Neuronal stem cell (in vitro differentiated cells): ENCODE results near the gene C4orf33.

Experiments used
- DNase-seq: peaks from one replicate; pipeline ENCODE4 v3.0.0-alpha.2; 2013; ENCODE audit warnings: low spot score
- H2AFZ ChIP-seq: one replicate; pipeline ENCODE4 v1.6.1; 2013; ENCODE audit warnings: mild to moderate bottlenecking, low read length, inconsistent platforms
- H2AK5ac ChIP-seq: 2 replicates; pipeline ENCODE4 v1.6.1; 2013; ENCODE audit warnings: low read depth, mild to moderate bottlenecking, inconsistent platforms, low read length, moderate library complexity, mixed read lengths
- H2BK120ac ChIP-seq: 2 replicates; pipeline ENCODE4 v1.6.1; 2013; ENCODE audit warnings: low read depth, mild to moderate bottlenecking, inconsistent platforms, low read length, moderate library complexity, mixed read lengths
- H2BK12ac ChIP-seq: one replicate; pipeline ENCODE4 v1.6.1; 2013; ENCODE audit warnings: low read length, inconsistent platforms
- H2BK15ac ChIP-seq: 2 replicates; pipeline ENCODE4 v1.6.1; 2013; ENCODE audit warnings: mild to moderate bottlenecking, low read length, inconsistent platforms, mixed read lengths
- H2BK5ac ChIP-seq: one replicate; pipeline ENCODE4 v1.6.1; 2013; ENCODE audit warnings: inconsistent platforms, mild to moderate bottlenecking, low read length, moderate library complexity
- H3K14ac ChIP-seq: one replicate; pipeline ENCODE4 v1.6.1; 2013; ENCODE audit warnings: low read length, inconsistent platforms
- H3K18ac ChIP-seq: 2 replicates; pipeline ENCODE4 v1.6.1; 2013; ENCODE audit warnings: low read length, inconsistent platforms
- H3K23ac ChIP-seq: 2 replicates; pipeline ENCODE4 v1.6.1; 2013; ENCODE audit warnings: low read depth, mild to moderate bottlenecking, mixed read lengths, low read length, inconsistent platforms; ENCODE audit not compliant: poor library complexity
- H3K27ac ChIP-seq: replicated peaks from 3 replicates; pipeline ENCODE4 v1.5.1; 2013; ENCODE audit warnings: low read length, inconsistent platforms
- H3K27me3 ChIP-seq, 3 experiments: 2 replicates each; pipeline ENCODE4 v1.6.1; 2013; ENCODE audit warnings: low read length in 3 of 3, mild to moderate bottlenecking in 2 of 3, inconsistent platforms in 1 of 3, low read depth in 1 of 3, mixed read lengths in 1 of 3, moderate library complexity in 1 of 3; ENCODE audit not compliant: control insufficient read depth in 3 of 3, insufficient read depth in 3 of 3
- H3K36me3 ChIP-seq, 2 donors: replicated peaks in 1 of 2; 2 replicates each; pipeline ENCODE4 v1.6.1; 2013; ENCODE audit warnings: low read length in 2 of 2; ENCODE audit not compliant: control insufficient read depth in 2 of 2, insufficient read depth in 2 of 2
- H3K4ac ChIP-seq: 2 replicates; pipeline ENCODE4 v1.6.1; 2013; ENCODE audit warnings: inconsistent platforms, mild to moderate bottlenecking, low read length, moderate library complexity
- H3K4me1 ChIP-seq, 2 donors: 1 replicate in 1 of 2; 2 replicates in 1 of 2; pipeline ENCODE4 v1.6.1; 2013; ENCODE audit warnings: low read length in 2 of 2, low read depth in 1 of 2; ENCODE audit not compliant: control insufficient read depth in 2 of 2, insufficient read depth in 1 of 2
- H3K4me2 ChIP-seq: one replicate; pipeline ENCODE4 v1.6.1; 2013; ENCODE audit warnings: mild to moderate bottlenecking, low read length, inconsistent platforms; ENCODE audit not compliant: insufficient read depth, poor library complexity, severe bottlenecking
- H3K4me3 ChIP-seq, 2 donors: 2 replicates each; pipeline ENCODE4 v1.5.1; 2013; ENCODE audit warnings: low read length in 2 of 2, mild to moderate bottlenecking in 2 of 2, inconsistent platforms in 1 of 2, moderate library complexity in 1 of 2
- H3K79me1 ChIP-seq: one replicate; pipeline ENCODE4 v1.6.1; 2013; ENCODE audit warnings: low read depth, mild to moderate bottlenecking, inconsistent platforms, low read length, moderate library complexity
- H3K9ac ChIP-seq: one replicate; pipeline ENCODE4 v1.6.1; 2013; ENCODE audit warnings: mild to moderate bottlenecking, low read depth, low read length, inconsistent platforms; ENCODE audit not compliant: poor library complexity
- H3K9me3 ChIP-seq, 2 donors: replicated peaks in 1 of 2; 2 replicates each; pipeline versions ENCODE3 to v1.6.1; 2013; ENCODE audit warnings: low read length in 2 of 2, mild to moderate bottlenecking in 2 of 2, inconsistent platforms in 1 of 2, low read depth in 1 of 2, mixed read lengths in 1 of 2, moderate library complexity in 1 of 2; ENCODE audit not compliant: control insufficient read depth in 2 of 2, insufficient read depth in 1 of 2
- H4K8ac ChIP-seq: one replicate; pipeline ENCODE4 v1.6.1; 2013; ENCODE audit warnings: low read depth, mild to moderate bottlenecking, inconsistent platforms, low read length, moderate library complexity
- H4K91ac ChIP-seq: one replicate; pipeline ENCODE4 v1.6.1; 2013; ENCODE audit warnings: low read length, low read depth, mild to moderate bottlenecking, inconsistent platforms; ENCODE audit not compliant: poor library complexity
- WGBS, 2 donors: extraction: QIAGEN DNeasy Blood & Tissue Kit; methylation state at CpG; one replicate each; pipeline ENCODE4 v1.1.7; 2013; ENCODE audit warnings: missing lambda C conversion rate in 2 of 2, mixed read lengths in 1 of 2; ENCODE audit not compliant: insufficient read length in 2 of 2, insufficient replicate concordance in 1 of 2; ENCODE audit errors: extremely low coverage in 2 of 2; 5-methylcytosine and 5-hydroxymethylcytosine counted together

Gene C4orf33

DNA sequence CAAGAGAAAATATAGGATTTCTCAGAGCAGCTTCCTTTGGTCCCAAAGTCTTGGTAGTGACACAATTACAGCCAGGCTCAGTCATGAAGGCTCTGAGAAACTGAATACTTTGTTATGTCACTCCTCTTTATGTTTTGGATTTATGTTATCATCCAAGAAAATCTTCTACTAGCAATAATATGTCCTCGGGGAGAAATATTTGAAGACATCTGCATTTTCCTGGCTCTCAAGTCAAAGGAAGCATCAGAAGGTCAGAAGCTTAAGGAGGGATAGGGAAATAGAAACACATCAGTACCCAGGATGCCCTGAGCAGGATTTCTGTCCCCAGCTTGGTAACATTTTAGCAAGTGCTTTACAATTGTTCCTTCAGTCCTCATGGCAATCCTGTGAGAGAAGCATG is 54.0 kb downstream of the C4orf33 start:
- peak overlapping the region; percentile 15 for H2AFZ ChIP-seq
- no peak overlapping the region for H3K4ac ChIP-seq
- no peak overlapping the region for H3K23ac ChIP-seq
- no peak overlapping the region for H2BK5ac ChIP-seq
- H2AK5ac ChIP-seq: no peak overlapping the region
- H2BK15ac ChIP-seq: no peak overlapping the region
- peaks cover 0 to 1% of the 10 kb centered on the region in 2 donors for H3K4me1 ChIP-seq
- no peak overlapping the region for H3K9ac ChIP-seq
- DNase-seq: no peak
- no peak overlapping the region for H4K8ac ChIP-seq
- H3K4me3 ChIP-seq: no peak overlapping the region
- no peak overlapping the region for H4K91ac ChIP-seq
- no peak overlapping the region for H3K18ac ChIP-seq
- H3K79me1 ChIP-seq: no peaks in the 10 kb centered on the region
- H3K9me3 ChIP-seq: no peaks in the 10 kb centered on the region
- H3K4me2 ChIP-seq: no peak overlapping the region
- no peaks in the 10 kb centered on the region for H3K36me3 ChIP-seq
- no peak overlapping the region for H2BK12ac ChIP-seq
- no peak overlapping the region for H2BK120ac ChIP-seq
- no peaks in the 10 kb centered on the region for H3K27me3 ChIP-seq
- WGBS, 2 donors: no CpG with 5 or more reads among the region's 1 CpG
- H3K27ac ChIP-seq: no peak overlapping the region
- H3K14ac ChIP-seq: no peak overlapping the region

- Histone ChIP-seq H3K9me3 (no peaks in the 10 kb centered on the region), H3K36me3 (no peaks in the 10 kb centered on the region), H3K23ac (no peak overlapping the region), H3K27me3 (no peaks in the 10 kb centered on the region), H3K14ac (no peak overlapping the region), H2BK15ac (no peak overlapping the region), H2AFZ (no peak overlapping the region), H2AK5ac (no peak overlapping the region), H4K8ac (no peak overlapping the region), H2BK12ac (no peak overlapping the region), H2BK120ac (no peak overlapping the region), H3K79me1 (no peaks in the 10 kb centered on the region), H4K91ac (no peak overlapping the region), H3K4ac (no peak overlapping the region), H3K4me2 (no peak overlapping the region), H3K4me3 (no peak overlapping the region), H3K4me1 (peaks cover 0 to 1% of the 10 kb centered on the region in 2 donors), H3K27ac (no peak overlapping the region), H3K9ac (no peak overlapping the region), H2BK5ac (no peak overlapping the region), H3K18ac (no peak overlapping the region)
- no CpG with 5 or more reads among the region's 2 CpGs for WGBS, 2 donors
- DNase-seq: no peak
These were observed 56.4 kb downstream of the C4orf33 start for GRCh38 chr4:129152350-129152749.

DNA sequence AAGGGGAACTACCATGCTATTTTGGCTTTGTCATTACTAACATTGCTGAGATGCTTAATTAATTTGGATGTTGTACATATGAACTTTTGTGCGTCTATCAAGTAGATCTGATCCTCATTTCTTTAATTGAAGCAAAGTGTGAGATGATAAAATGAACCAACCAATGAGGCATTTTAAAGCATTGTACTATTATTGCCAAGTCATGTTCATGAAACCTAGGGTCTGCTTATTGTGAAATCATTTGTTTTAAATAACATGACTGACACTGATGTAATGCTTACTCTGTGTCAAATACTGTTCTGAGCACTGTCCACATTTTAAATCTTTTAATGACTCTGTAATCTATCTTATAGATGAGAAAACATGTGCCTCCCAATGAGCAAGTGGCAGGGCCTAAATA is 57.7 kb downstream of the C4orf33 start:
- WGBS, 2 donors: no CpG with 5 or more reads among the region's 1 CpG
- Histone ChIP-seq H3K27me3 (no peaks in the 10 kb centered on the region), H4K8ac (no peak overlapping the region)

DNA sequence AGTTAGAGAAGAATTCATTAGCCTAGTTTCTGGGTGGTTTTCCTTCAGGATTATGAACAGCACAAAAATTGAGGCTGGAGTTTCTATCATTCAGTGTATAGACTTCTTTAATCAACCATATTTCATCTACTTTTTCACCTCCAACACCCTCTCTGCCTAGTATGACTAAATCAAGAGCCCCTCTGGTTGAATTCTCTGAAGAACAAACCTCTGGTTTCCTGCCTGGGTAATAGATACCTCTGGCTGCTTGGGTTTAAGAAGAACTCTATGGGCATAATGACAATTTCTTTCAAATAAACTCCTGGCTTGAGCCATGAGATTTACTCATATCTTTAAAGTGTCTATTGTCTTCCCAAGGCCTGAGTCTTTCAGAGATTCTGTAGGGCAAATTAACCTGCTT is 66.5 kb downstream of the C4orf33 start:
- no peak overlapping the region for H3K23ac ChIP-seq
- no peaks in the 10 kb centered on the region for H3K9me3 ChIP-seq
- no peaks in the 10 kb centered on the region for H3K79me1 ChIP-seq
- no peak overlapping the region for H3K4me3 ChIP-seq
- no peak overlapping the region for H3K4me2 ChIP-seq
- H3K36me3 ChIP-seq: no peaks in the 10 kb centered on the region
- no peaks in the 10 kb centered on the region for H3K27me3 ChIP-seq
- H2BK15ac ChIP-seq: no peak overlapping the region
- H3K9ac ChIP-seq: no peak overlapping the region
- H3K27ac ChIP-seq: no peak overlapping the region
- DNase-seq: no peak
- no peak overlapping the region for H3K18ac ChIP-seq
- no peak overlapping the region for H3K4ac ChIP-seq
- no peaks in the 10 kb centered on the region for H3K4me1 ChIP-seq
- no peak overlapping the region for H2AK5ac ChIP-seq
- no peak overlapping the region for H2BK120ac ChIP-seq
- H3K14ac ChIP-seq: no peak overlapping the region
- no peak overlapping the region for H2AFZ ChIP-seq
- no peak overlapping the region for H2BK12ac ChIP-seq
- H2BK5ac ChIP-seq: no peak overlapping the region
- H4K91ac ChIP-seq: no peak overlapping the region
- no peak overlapping the region for H4K8ac ChIP-seq

More for the DNA sequence above, 57.7 kb downstream of the C4orf33 start:
- H3K4me3 ChIP-seq: no peak overlapping the region
- H2BK120ac ChIP-seq: no peak overlapping the region
- H4K91ac ChIP-seq: no peak overlapping the region
- no peak overlapping the region for H2BK5ac ChIP-seq
- H3K79me1 ChIP-seq: no peaks in the 10 kb centered on the region
- H3K4me2 ChIP-seq: no peak overlapping the region
- H2AK5ac ChIP-seq: no peak overlapping the region
- no peak overlapping the region for H3K4ac ChIP-seq
- H2BK12ac ChIP-seq: no peak overlapping the region
- H3K9me3 ChIP-seq: no peaks in the 10 kb centered on the region
- H3K27ac ChIP-seq: no peak overlapping the region
- no peak overlapping the region for H2BK15ac ChIP-seq
- no peak overlapping the region for H3K18ac ChIP-seq
- DNase-seq: no peak
- peaks cover 0 to 1% of the 10 kb centered on the region in 2 donors for H3K4me1 ChIP-seq
- no peaks in the 10 kb centered on the region for H3K36me3 ChIP-seq
- H3K23ac ChIP-seq: no peak overlapping the region
- no peak overlapping the region for H3K9ac ChIP-seq
- H2AFZ ChIP-seq: no peak overlapping the region
- no peak overlapping the region for H3K14ac ChIP-seq
